SK-N-SH (cell line): Measurements from ENCODE around the gene TFDP3.

Experiments used
- CTCF ChIP-seq: fragments of 200-600 bp; sonication (generic); IDR thresholded peaks from 2 replicates; pipeline ENCODE4 v1.6.1; 2017; ENCODE audit warnings: antibody characterized with exemption, mild to moderate bottlenecking, moderate library complexity
- FOXM1 ChIP-seq: IDR thresholded peaks from 2 replicates; pipeline ENCODE4 v1.4.0; 2012; ENCODE audit warnings: low read depth, mild to moderate bottlenecking
- MXI1 ChIP-seq: IDR thresholded peaks from 2 replicates; pipeline ENCODE4 v1.6.1; 2012; ENCODE audit warnings: mild to moderate bottlenecking, low read depth, low read length, improper control_type of control experiment
- NFIC ChIP-seq: IDR thresholded peaks from 2 replicates; pipeline ENCODE4 v1.4.0; 2012; ENCODE audit warnings: borderline replicate concordance
- SIN3A ChIP-seq: IDR thresholded peaks from 2 replicates; pipeline ENCODE4 v1.6.1; 2012; ENCODE audit warnings: low read depth, mild to moderate bottlenecking, low read length, moderate library complexity, borderline replicate concordance
- ZBTB33 ChIP-seq: IDR thresholded peaks from 2 replicates; pipeline ENCODE4 v1.4.0; 2012; ENCODE audit warnings: low read depth, borderline replicate concordance
- TF ChIP-seq, protein P1 (sequence below): fragments of 150-350 bp; IDR thresholded peaks from 2 replicates; pipeline ENCODE4 v1.6.1; 2017; ENCODE audit warnings: antibody characterized with exemption, low read length, low read depth, borderline replicate concordance
- TF ChIP-seq, protein P2 (sequence below): IDR thresholded peaks from 2 replicates; pipeline ENCODE4 v1.6.1; 2012; ENCODE audit warnings: mild to moderate bottlenecking, low read depth, low read length, moderate library complexity

GRCh38 chrX:133215747-133216146 is 2.4 kb downstream of the TFDP3 start:
- TF ChIP-seq CTCF (peak; percentile 38), NFIC (no peak), SIN3A (no peak), MXI1 (no peak), FOXM1 (no peak), ZBTB33 (no peak)
- TF ChIP-seq, protein P1, sequence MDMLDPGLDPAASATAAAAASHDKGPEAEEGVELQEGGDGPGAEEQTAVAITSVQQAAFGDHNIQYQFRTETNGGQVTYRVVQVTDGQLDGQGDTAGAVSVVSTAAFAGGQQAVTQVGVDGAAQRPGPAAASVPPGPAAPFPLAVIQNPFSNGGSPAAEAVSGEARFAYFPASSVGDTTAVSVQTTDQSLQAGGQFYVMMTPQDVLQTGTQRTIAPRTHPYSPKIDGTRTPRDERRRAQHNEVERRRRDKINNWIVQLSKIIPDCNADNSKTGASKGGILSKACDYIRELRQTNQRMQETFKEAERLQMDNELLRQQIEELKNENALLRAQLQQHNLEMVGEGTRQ = no peak
- TF ChIP-seq, protein P2, sequence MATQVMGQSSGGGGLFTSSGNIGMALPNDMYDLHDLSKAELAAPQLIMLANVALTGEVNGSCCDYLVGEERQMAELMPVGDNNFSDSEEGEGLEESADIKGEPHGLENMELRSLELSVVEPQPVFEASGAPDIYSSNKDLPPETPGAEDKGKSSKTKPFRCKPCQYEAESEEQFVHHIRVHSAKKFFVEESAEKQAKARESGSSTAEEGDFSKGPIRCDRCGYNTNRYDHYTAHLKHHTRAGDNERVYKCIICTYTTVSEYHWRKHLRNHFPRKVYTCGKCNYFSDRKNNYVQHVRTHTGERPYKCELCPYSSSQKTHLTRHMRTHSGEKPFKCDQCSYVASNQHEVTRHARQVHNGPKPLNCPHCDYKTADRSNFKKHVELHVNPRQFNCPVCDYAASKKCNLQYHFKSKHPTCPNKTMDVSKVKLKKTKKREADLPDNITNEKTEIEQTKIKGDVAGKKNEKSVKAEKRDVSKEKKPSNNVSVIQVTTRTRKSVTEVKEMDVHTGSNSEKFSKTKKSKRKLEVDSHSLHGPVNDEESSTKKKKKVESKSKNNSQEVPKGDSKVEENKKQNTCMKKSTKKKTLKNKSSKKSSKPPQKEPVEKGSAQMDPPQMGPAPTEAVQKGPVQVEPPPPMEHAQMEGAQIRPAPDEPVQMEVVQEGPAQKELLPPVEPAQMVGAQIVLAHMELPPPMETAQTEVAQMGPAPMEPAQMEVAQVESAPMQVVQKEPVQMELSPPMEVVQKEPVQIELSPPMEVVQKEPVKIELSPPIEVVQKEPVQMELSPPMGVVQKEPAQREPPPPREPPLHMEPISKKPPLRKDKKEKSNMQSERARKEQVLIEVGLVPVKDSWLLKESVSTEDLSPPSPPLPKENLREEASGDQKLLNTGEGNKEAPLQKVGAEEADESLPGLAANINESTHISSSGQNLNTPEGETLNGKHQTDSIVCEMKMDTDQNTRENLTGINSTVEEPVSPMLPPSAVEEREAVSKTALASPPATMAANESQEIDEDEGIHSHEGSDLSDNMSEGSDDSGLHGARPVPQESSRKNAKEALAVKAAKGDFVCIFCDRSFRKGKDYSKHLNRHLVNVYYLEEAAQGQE = no peak
